ENCODE results near the gene SKP1.

SKP1 gene

DNA sequence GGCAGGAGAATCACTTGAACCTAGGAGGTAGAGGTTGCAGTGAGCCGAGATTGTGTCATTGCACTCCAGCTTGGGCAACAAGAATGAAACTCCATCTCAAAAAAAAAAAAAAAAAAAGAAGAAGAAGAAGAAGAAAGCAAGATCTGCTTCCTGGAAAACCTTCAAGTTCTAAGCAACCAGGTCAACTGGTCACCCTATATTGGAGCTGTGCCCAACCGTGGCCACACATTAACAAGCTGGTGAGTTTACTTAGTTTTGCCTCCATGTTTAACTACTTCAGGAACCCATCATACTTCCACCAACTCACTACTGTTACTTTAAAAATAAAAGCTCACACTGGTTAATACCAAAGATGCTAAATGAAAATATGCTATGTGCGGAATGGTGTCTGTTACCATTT is 12.3 kb upstream of the SKP1 start:
- TF ChIP-seq, protein P1, sequence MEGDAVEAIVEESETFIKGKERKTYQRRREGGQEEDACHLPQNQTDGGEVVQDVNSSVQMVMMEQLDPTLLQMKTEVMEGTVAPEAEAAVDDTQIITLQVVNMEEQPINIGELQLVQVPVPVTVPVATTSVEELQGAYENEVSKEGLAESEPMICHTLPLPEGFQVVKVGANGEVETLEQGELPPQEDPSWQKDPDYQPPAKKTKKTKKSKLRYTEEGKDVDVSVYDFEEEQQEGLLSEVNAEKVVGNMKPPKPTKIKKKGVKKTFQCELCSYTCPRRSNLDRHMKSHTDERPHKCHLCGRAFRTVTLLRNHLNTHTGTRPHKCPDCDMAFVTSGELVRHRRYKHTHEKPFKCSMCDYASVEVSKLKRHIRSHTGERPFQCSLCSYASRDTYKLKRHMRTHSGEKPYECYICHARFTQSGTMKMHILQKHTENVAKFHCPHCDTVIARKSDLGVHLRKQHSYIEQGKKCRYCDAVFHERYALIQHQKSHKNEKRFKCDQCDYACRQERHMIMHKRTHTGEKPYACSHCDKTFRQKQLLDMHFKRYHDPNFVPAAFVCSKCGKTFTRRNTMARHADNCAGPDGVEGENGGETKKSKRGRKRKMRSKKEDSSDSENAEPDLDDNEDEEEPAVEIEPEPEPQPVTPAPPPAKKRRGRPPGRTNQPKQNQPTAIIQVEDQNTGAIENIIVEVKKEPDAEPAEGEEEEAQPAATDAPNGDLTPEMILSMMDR (conservative IDR thresholded peaks at IDR 0.05; ENCODE audit: low read depth) = no peak
- no peak overlapping the region for H3K27ac ChIP-seq
- DNase-seq (ENCODE audit: low spot score) = no peak
- CTCF ChIA-PET = interaction anchor here (1.2 to 8.3 kb wide), 2 partner anchors 100 to 104 kb away, joined by 4 to 78 read pairs; no protein-coding TSS in a partner anchor
- POLR2A ChIA-PET (ENCODE audit: low non-redundant PET) = no interaction called here

DNA sequence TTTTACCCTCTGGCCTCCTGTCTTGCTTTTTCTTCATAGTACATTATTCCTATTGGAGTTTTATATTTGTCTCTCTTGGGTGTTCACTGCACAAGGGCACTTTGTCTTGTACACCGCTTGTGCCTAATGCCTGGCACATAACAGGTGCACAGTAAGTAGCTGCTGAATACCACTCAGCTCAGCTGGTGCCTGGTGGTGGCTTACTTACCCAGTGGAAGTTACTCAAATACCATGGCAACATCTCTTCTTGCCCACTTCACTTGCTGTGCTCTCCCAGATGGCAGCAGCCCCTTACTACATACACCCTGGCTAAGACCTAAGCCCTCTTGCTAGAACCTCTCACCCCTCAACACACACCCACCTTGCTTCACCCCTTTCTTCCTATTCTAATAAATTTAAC is 11.3 kb upstream of the SKP1 start:
- CTCF ChIA-PET = interaction anchor here (1.8 to 8.3 kb wide), 2 partner anchors 11 to 101 kb away, joined by 12 to 78 read pairs; partner anchors contain the start of gene SKP1
- POLR2A ChIA-PET (ENCODE audit: low non-redundant PET) = no interaction called here
- TF ChIP-seq, protein P1 (conservative IDR thresholded peaks at IDR 0.05; ENCODE audit: low read depth) = no peak

DNA sequence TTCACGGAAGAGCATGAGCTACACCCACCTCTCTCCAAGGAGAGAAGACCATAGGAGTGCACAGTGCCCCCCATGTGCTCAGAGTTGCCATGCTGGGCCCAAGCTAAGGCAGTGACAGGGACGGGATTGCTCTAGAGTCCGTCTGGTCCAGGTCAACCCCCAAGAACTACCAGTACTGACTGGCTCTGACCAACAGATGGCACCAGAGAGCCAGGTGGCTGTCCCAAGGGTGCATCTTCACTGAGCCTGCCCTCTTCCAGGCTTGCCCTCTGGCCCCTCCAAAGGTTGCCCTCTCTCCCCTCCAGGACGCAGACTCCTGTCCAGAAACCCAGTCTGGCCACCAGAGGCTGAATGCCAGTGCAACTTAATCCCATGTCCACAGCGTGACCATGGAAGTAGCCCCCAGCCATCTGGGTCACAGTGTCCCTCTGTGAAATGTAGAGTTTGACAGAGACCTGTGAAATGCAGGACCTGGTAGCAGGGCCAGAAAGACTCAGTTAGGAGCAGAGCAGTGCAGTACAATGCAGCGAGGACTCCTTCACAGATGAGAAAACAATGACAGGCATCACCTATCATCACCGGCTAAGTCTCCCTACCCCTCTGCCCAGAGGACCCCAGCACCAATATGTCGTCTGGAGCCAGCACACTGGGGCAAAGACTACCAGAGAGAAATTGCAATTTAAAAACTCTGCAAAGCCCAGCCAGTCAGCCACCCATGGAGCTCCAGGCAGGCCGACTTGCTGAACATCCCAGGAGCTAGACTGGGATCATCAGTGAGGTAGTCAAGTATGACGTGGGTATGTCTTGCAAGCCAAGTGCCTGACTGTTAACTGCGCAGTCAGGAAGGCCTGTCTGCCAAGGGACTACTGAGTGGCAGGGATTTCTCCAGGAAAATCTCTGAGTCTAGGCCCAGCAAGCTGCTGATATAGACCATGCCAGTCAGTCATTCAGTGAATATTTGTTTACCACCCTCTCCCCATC is 7.7 kb upstream of the SKP1 start:
- TF ChIP-seq, protein P1 (conservative IDR thresholded peaks at IDR 0.05; ENCODE audit: low read depth) = peak; percentile 97
- no peak overlapping the region for H3K27ac ChIP-seq
- peak; percentile 90 for DNase-seq (ENCODE audit: low spot score)
- POLR2A ChIA-PET (ENCODE audit: low non-redundant PET) = no interaction called here
- CTCF ChIA-PET = interaction anchor here (0.6 to 8.3 kb wide), 19 partner anchors 9 to 776 kb away, joined by 3 to 78 read pairs (median 3); no protein-coding TSS in a partner anchor

More for the DNA sequence above, 11.3 kb upstream of the SKP1 start:
- DNase-seq (ENCODE audit: low spot score) = no peak
- H3K27ac ChIP-seq = no peak overlapping the region

DNA sequence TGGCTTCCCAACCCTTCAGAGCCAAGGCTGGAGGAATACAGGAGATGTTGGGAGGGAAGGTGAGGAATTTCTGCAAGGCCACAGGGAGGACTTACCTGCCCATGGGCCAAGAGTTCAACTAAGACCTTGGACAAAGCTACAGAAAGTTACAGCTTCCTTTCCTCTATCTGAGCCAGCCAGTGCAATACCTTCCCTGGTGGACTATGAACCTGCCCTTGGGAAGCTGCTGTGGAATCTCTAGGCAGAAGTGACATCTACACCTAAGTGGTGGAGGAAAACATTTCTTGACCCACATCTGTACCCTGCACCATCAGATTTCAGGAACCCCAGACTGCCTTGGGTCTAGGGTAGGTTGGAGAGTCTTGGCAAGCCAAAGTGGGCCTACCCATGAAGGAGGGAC is 6.7 kb upstream of the SKP1 start:
- H3K27ac ChIP-seq = no peak overlapping the region
- TF ChIP-seq, protein P1 (conservative IDR thresholded peaks at IDR 0.05; ENCODE audit: low read depth) = no peak
- ChIA-PET CTCF (interaction anchor here (0.6 to 8.3 kb wide), 12 partner anchors 10 to 715 kb away, joined by 3 to 78 read pairs (median 3); no protein-coding TSS in a partner anchor), POLR2A (ENCODE audit: low non-redundant PET) (no interaction called here)
- DNase-seq (ENCODE audit: low spot score) = no peak

DNA sequence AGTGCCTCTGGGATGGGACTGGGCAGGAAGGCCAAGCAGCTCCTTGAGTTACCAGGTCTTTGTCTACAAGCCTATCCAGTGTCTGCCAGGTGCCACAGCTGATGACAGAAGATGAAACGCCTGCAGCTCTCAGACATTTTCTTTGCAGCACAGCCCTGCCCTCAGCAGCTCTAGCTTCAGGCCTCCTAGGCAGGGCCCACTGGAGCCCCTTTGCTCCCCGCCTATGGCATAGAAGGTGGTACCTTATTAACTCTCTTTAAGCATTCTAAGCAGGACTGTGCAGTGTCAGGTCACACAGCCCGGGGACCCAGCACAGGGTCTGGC is 1.3 kb upstream of the SKP1 start:
- POLR2A ChIA-PET (ENCODE audit: low non-redundant PET) = no interaction called here
- H3K27ac ChIP-seq = peak overlapping the region; percentile 99
- DNase-seq (ENCODE audit: low spot score) = no peak
- CTCF ChIA-PET = interaction anchor here (1.8 to 2.2 kb wide), 2 partner anchors 9 to 111 kb away, joined by 8 to 12 read pairs; no protein-coding TSS in a partner anchor
- TF ChIP-seq, protein P1 (conservative IDR thresholded peaks at IDR 0.05; ENCODE audit: low read depth) = no peak

DNA sequence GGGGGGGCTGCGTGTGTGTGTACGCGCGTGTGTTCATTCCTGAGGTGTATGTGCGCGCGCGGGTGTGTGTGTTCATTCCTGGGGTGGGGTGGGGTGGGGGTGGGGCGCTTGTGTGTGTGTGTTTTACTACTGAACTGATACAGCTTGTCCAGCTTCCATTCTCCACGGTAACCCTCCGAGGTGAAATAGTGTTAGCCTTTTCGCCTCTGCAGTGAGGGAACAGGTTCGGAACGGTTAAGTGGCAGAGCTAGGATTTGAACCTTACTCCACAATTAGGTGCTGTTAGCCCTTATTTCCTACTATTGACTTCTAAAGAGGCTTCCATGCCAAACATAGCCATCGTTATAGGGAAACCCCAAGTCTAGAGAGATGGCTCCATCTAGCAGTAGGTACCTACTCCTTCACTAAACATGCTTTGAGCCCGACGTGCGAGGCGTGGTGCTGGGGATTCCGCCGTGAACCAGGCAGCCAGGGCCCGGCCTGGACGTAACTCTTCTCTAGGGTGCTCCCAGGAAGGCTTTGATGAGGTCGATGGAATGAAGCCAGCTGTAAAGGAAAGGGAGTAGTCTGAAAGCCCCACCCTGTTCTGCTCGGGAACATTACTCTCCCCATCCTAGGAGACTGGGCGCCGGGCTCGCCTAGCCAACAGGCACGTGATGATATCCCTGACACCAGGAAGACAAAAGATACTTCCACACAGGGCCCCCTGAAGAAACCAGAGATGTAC is 782 bp upstream of the SKP1 start:
- peak; percentile 89 for DNase-seq (ENCODE audit: low spot score)
- peak overlapping the region; percentile 99 for H3K27ac ChIP-seq
- TF ChIP-seq, protein P1 (conservative IDR thresholded peaks at IDR 0.05; ENCODE audit: low read depth) = no peak
- ChIA-PET CTCF (interaction anchor here (0.5 to 2.2 kb wide), 8 partner anchors 10 to 1811 kb away, joined by 3 to 12 read pairs (median 4); no protein-coding TSS in a partner anchor), POLR2A (ENCODE audit: low non-redundant PET) (interaction anchor here (0.6 kb wide), 1 partner anchor 49 kb away, joined by 3 read pairs; the partner anchor contains the start of gene PPP2CA)
